Activated T-cell treated with anti-CD3 and anti-CD28 coated beads, Interleukin-2, amount 50 U/mL, for 72 hours (primary cell): ENCODE measurements around the gene VRK2. TPM values are rescaled to one million over a fixed set of nuclear protein-coding genes. Genes with fewer than 3 reads are reported as not detected.
"Not testable (repeated sequence)": the region's sequence is repeated elsewhere in the genome, so short reads cannot be mapped to it uniquely, and the experiment has no call there.

Experiments used
- ATAC-seq, 2 donors: fragments of 150-1000 bp; cut with Tn5 transposase; replicated peaks in 1 of 2; 2 replicates each; pipeline ENCODE4 v1.10.0; 2021; ENCODE audit warnings: moderate library complexity in 2 of 2, mild to moderate bottlenecking in 1 of 2
- DNase-seq, 2 donors: peaks; one replicate each; pipeline ENCODE4 v3.0.0; 2021 to 2022; ENCODE audit warnings: mixed read lengths in 1 of 2
- H3K27ac Mint-ChIP-seq: one replicate; pipeline ENCODE4 v1.8.0; 2022; ENCODE audit warnings: mild to moderate bottlenecking, moderate library complexity, mixed read lengths
- H3K27me3 Mint-ChIP-seq: one replicate; pipeline ENCODE4 v1.8.0; 2022; ENCODE audit warnings: low read depth, mixed read lengths
- H3K36me3 Mint-ChIP-seq, 2 donors: one replicate each; pipeline ENCODE4 v1.8.0; 2022; ENCODE audit warnings: mixed read lengths in 2 of 2, mild to moderate bottlenecking in 1 of 2; ENCODE audit not compliant: insufficient read depth in 2 of 2
- H3K4me1 Mint-ChIP-seq: one replicate; pipeline ENCODE4 v1.8.0; 2022; ENCODE audit warnings: low read depth, mixed read lengths
- H3K4me3 Mint-ChIP-seq, 2 donors: one replicate each; pipeline ENCODE4 v1.8.0; 2022; ENCODE audit warnings: mild to moderate bottlenecking in 2 of 2, mixed read lengths in 2 of 2, moderate library complexity in 2 of 2
- H3K9me3 Mint-ChIP-seq, 2 donors: one replicate each; pipeline ENCODE4 v1.8.0; 2022; ENCODE audit warnings: mixed read lengths in 2 of 2
- total RNA-seq, 2 donors: library from RNA; stranded (reverse); gene quantifications; one replicate each; pipeline ENCODE4 v1.2.3, GENCODE V29; 2022

Gene VRK2
- total RNA-seq, 2 donors from 2014 or later, result 22.9 to 24.5 TPM

DNA sequence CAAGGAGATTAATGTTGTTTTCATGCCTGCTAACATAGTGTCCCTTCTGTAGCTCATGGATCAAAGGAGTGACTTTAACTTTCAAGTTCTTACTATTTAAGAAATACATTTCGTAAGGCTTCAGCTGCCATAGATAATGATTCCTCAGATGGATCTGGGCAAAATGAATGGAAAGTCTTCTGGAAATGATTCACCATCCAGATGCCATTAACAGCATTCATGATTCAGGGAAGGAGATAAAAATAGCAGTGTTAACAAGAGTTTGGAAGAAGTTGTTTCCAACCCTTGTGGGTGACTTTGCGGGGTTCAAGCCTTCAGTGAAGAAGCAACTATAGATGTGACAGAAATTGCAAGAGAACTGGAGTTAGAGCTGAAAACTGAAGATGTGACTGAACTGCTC, 17.0 kb downstream of the VRK2 start:
- Mint-ChIP-seq H3K27me3 (no peaks in the 10 kb centered on the region), H3K4me1 (peaks cover 25% of the 10 kb centered on the region), H3K4me3 (peak overlapping the region in 1 of 2 donors; percentile 50), H3K36me3 (peaks cover 3 to 7% of the 10 kb centered on the region in 2 donors), H3K27ac (peak overlapping the region; percentile 14), H3K9me3 (peaks cover 0 to 4% of the 10 kb centered on the region in 2 donors)
- ATAC-seq, result peak; percentile 21 to 24
- DNase-seq, result no peak

DNA sequence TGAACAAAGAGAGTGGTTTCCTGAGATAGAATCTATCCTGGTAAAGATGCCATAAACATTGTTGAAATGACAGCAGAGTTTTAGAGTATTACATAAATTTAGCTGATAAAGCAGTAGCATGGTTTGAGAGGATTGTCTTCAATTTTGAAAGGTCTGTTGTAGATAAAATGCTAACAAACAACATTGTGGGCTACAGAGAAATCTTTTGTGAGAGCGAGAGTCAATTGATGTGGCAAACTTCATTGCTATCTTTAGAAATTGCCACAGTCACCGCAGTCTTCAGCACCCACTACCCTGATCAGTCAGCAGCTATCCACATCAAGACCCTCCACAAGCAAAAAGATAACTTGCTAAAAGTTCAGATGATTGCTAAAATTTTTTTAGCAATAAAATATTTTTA, 17.5 kb downstream of the VRK2 start:
- peaks cover 6 to 7% of the 10 kb centered on the region in 2 donors for H3K36me3 Mint-ChIP-seq
- H3K27me3 Mint-ChIP-seq, result no peaks in the 10 kb centered on the region
- peak in 1 of 2 donors; percentile 17 for DNase-seq
- peak overlapping the region in 1 of 2 donors; percentile 50 for H3K4me3 Mint-ChIP-seq
- H3K4me1 Mint-ChIP-seq, result peaks cover 25% of the 10 kb centered on the region
- H3K27ac Mint-ChIP-seq, result peak overlapping the region; percentile 14
- H3K9me3 Mint-ChIP-seq, result peaks cover 0 to 4% of the 10 kb centered on the region in 2 donors
- ATAC-seq, result peak; percentile 56 to 86

DNA sequence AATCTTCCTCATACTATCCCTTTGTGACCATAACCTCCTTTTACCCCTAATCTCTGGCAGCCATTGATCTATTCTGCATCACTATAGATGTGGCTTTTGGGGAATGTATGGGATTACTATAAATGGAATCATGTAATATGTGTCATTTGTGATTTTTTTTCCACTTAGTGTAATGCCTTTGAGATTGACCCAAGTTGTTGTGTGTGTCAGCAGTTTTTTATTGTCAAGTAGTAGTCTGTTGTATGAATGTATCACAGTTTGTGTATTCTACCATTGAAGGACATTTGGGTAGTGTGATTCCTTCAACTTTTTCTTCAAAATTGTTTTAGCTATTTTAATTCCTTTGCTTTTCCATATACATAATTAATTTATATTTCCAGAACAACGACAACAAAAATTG, 18.6 kb downstream of the VRK2 start:
- Mint-ChIP-seq H3K4me1 (peaks cover 25% of the 10 kb centered on the region), H3K4me3 (no peak overlapping the region), H3K27ac (no peak overlapping the region), H3K36me3 (peaks cover 7 to 11% of the 10 kb centered on the region in 2 donors), H3K27me3 (no peaks in the 10 kb centered on the region), H3K9me3 (peaks cover 0 to 4% of the 10 kb centered on the region in 2 donors)
- no peak for ATAC-seq
- no peak for DNase-seq

DNA sequence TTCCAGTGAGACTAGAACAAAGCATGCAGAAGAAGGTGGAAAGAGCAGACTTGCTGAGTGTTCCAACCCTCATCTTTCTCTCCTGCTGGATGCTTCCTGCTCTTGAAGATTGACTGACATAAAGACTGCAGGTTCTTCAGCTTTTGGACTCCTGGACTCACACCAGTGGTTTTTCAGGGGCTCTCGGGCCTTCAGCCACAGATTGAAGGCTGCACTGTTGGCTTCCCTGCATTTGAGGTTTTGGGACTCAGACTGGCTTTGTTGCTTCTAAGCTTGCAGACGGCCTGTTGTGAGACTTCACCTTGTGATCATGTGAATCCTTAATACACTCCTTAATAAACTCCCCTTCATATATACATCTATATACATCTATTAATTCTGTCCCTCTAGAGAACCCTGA, 20.4 kb downstream of the VRK2 start:
- Mint-ChIP-seq H3K9me3 (peaks cover 0 to 4% of the 10 kb centered on the region in 2 donors), H3K27ac (no peak overlapping the region), H3K4me3 (no peak overlapping the region), H3K36me3 (peaks cover 9 to 13% of the 10 kb centered on the region in 2 donors), H3K27me3 (no peaks in the 10 kb centered on the region), H3K4me1 (peaks cover 26% of the 10 kb centered on the region)
- DNase-seq (no peak), ATAC-seq (no peak)

DNA sequence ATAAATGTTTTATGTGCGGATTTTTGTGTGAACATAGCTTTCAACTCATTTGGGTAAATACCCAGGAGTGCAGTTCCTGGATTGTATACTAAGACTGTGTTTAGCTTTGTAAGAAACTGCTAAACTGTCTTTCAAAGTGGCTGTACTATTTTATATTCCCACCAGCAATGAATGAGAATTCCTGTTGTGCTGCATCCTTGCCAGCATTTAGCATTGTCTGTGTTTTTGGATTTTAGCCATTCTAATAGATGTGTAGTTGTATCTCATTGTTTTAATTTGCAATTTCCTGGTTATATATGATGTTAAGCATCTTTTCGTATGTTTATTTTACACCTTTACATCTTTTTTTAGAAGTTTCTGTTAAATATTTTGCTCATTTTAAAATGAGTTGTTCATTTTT, 24.2 kb downstream of the VRK2 start:
- H3K4me3 Mint-ChIP-seq, result no peak overlapping the region
- H3K27ac Mint-ChIP-seq, result no peak overlapping the region
- ATAC-seq (no peak), DNase-seq (no peak)
- H3K4me1 Mint-ChIP-seq, result peaks cover 23% of the 10 kb centered on the region
- peaks cover 0 to 9% of the 10 kb centered on the region in 2 donors for H3K9me3 Mint-ChIP-seq
- H3K27me3 Mint-ChIP-seq, result no peaks in the 10 kb centered on the region
- H3K36me3 Mint-ChIP-seq, result peaks cover 11 to 13% of the 10 kb centered on the region in 2 donors

DNA sequence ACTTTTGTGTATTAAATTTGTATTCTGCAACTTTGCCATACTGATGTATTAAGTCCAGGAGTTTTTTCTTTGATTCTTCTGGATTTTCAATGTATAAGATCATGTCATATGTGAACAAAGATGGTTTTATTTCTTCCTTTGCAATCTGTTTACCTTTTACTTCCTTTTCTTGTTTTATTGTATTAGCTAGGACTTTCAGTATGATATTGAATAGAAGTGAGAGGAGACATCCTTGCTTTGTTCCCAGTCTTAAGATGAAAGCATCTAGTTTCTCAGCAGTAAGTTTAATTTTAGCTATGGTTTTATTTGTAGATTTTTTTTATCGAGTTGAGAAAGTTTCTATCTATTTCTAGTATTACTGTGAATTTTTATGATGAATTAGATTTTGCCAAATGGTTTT, 25.5 kb downstream of the VRK2 start:
- Mint-ChIP-seq H3K27me3 (no peaks in the 10 kb centered on the region), H3K4me1 (peaks cover 15% of the 10 kb centered on the region), H3K36me3 (peaks cover 11 to 13% of the 10 kb centered on the region in 2 donors), H3K27ac (no peak overlapping the region), H3K9me3 (peaks cover 0 to 9% of the 10 kb centered on the region in 2 donors), H3K4me3 (no peak overlapping the region)
- ATAC-seq, result no peak
- DNase-seq, result no peak

DNA sequence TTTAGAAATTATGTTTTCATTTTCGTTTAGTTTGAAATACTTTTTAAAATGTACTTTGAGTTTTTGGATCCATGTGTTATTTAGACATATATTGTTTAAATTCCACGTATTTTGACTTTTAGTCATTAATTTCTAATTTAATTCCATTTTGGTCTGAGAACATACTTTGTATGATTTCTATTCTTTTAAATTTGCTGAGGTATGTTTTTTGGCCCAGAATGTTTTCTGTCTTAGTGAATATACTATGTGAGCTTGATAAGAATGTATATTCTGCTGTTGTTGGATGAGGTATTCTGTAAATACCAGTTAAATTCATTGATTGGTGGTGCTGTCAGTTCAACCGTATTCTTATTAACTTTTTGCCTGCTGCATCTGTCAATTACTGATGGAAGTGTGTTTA, 26.4 kb downstream of the VRK2 start:
- Mint-ChIP-seq H3K27me3 (no peaks in the 10 kb centered on the region), H3K27ac (no peak overlapping the region), H3K36me3 (peaks cover 13 to 16% of the 10 kb centered on the region in 2 donors), H3K4me1 (peaks cover 15% of the 10 kb centered on the region), H3K4me3 (no peak overlapping the region), H3K9me3 (peaks cover 0 to 9% of the 10 kb centered on the region in 2 donors)
- ATAC-seq (no peak), DNase-seq (no peak)

DNA sequence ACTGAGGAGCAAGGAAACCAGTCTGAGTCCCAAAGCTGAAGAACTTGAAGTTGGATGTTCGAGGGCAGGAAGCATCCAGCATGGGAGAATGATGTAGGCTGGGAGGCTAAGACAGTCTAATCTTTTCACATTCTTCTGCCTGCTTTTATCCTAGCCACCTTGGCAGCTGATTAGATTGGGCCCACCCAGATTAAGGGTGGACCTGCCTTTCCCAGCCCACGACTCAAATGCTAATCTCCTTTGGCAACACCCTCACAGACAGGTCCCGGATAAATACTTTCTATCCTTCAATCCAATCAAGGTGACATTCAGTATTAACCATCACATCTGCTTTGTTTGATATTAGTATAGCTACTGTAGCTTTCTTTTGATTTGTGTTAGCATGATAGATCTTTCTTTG, 27.1 kb downstream of the VRK2 start:
- H3K27ac Mint-ChIP-seq, result no peak overlapping the region

DNA sequence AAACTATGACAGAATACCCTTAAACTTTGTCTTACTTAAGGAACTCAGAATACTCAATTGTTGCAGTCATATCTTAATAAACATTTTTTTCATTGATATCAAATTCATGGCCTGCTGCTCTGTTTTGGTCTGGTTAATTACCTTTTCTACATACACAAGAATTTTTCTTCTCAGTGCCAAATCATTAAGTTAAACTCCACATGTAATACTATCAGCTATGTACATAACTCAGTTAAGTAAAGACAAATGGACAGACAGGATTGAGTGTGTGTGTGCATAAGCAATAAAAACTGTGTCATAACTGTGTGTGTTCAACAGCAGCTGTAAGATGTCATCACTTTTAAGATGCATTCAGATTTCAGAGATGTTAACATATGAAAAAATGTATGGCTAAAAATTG, 34.4 kb downstream of the VRK2 start:
- H3K4me3 Mint-ChIP-seq, result no peak overlapping the region
- peaks cover 3 to 4% of the 10 kb centered on the region in 2 donors for H3K36me3 Mint-ChIP-seq
- H3K4me1 Mint-ChIP-seq, result no peaks in the 10 kb centered on the region
- ATAC-seq, result no peak
- H3K27me3 Mint-ChIP-seq, result no peaks in the 10 kb centered on the region
- no peak overlapping the region for H3K27ac Mint-ChIP-seq
- DNase-seq, result no peak
- no peaks in the 10 kb centered on the region for H3K9me3 Mint-ChIP-seq

More for the DNA sequence above, 27.1 kb downstream of the VRK2 start:
- DNase-seq (no peak), ATAC-seq (no peak)
- Mint-ChIP-seq H3K36me3 (peaks cover 7 to 12% of the 10 kb centered on the region in 2 donors), H3K9me3 (peaks cover 0 to 5% of the 10 kb centered on the region in 2 donors), H3K4me3 (no peak overlapping the region), H3K4me1 (peaks cover 15% of the 10 kb centered on the region), H3K27me3 (no peaks in the 10 kb centered on the region)

DNA sequence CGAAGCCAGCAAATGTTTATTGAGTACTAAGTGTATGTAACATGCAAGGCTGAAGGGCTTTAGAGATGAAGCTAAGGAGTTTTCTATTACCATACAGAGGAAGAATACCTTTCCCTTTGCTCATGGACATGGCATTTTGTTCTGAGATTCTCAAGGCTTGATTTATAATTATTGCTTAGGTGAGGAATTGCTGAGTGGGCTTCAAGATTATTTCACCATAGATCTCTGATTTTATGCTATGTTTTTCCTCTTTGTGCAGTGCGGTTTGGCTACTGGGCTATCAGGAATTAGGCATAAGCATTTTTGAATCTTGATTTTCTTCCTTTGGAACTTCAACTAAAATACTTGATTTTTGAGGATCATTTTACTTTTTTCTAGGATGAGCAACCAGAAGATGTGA, 42.5 kb downstream of the VRK2 start:
- Mint-ChIP-seq H3K27me3 (no peaks in the 10 kb centered on the region), H3K36me3 (peaks cover 9 to 18% of the 10 kb centered on the region in 2 donors), H3K9me3 (no peaks in the 10 kb centered on the region), H3K27ac (no peak overlapping the region), H3K4me1 (peaks cover 5% of the 10 kb centered on the region), H3K4me3 (no peak overlapping the region)
- no peak for DNase-seq
- ATAC-seq, result no peak

DNA sequence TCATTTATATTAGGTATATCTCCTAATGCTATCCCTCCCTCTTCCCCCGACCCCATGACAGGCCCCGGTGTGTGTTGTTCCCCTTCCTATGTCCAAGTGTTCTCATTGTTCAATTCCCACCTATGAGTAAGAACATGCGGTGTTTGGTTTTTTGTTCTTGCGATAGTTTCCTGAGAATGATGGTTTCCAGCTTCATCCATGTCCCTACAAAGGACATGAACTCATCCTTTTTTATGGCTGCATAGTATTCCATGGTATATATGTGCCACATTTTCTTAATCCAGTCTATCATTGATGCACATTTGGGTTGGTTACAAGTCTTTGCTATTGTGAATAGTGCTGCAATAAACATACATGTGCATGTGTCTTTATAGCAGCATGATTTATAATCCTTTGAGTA, 46.2 kb downstream of the VRK2 start:
- H3K4me3 Mint-ChIP-seq, H3K27me3 Mint-ChIP-seq, H3K9me3 Mint-ChIP-seq, DNase-seq, ATAC-seq, H3K4me1 Mint-ChIP-seq, H3K27ac Mint-ChIP-seq: not testable (repeated sequence)
- peaks cover 13 to 26% of the 10 kb centered on the region in 2 donors for H3K36me3 Mint-ChIP-seq

DNA sequence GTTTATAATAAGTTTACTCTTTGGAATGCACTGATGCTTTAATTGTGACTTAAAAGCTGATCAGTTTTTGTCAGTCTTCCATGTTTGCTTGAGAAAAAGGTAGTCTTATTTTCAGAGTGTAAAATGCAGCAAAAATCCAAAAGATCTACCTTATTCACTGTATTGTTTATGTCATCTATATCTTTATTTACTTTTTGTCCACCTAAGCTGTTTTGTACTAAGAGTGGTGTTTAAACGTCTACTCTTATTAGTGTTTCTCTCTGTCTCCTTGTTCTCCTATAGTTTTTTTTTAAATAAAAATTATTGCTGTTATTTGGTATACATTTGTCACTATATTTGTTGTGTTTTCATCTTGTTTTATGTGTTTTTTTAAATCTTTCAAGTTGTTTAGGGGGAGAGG, 50.4 kb downstream of the VRK2 start:
- H3K9me3 Mint-ChIP-seq, result peaks cover 0 to 2% of the 10 kb centered on the region in 2 donors
- ATAC-seq (no peak), DNase-seq (no peak)
- no peak overlapping the region for H3K27ac Mint-ChIP-seq
- H3K4me3 Mint-ChIP-seq, result no peak overlapping the region
- no peaks in the 10 kb centered on the region for H3K27me3 Mint-ChIP-seq
- peaks cover 11% of the 10 kb centered on the region for H3K4me1 Mint-ChIP-seq
- H3K36me3 Mint-ChIP-seq, result peaks cover 10 to 11% of the 10 kb centered on the region in 2 donors

DNA sequence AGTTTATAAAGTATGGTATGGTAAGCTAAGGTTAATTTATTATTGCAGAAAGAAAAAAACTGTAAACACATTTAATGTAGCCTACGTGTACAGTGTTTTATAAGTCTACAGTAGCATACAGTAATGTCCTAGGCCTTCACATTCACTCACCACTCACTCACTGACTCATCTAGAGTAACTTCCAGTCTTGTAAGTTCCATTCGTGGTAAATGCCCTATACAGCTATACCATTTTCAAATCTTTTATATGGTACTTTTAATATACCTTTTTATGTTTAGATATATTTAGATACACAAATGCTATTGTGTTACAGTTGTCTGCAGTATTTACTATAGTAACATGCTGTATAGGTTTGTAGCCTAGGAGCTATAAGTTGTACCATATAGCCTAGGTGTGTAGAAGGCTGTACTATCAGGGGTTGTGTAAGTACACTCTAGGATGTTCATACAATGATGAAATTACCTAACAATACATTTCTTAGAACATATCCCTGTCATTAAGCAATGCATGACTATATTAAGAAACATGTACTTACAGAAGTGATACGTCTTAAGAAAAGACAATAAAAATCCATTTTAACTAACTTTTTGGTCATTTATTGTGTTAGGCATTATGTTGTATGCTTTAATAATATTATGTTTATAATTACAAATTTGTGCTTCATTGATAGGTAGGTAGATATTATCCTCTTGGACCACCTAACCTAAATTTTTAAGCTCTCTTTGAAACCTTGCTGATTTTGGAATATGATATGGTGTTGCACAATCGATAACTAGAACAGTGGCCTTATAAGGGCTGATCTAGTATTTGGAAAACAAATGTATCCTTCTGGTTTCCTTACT, 51.9 kb downstream of the VRK2 start:
- no peak for ATAC-seq
- Mint-ChIP-seq H3K4me3 (no peak overlapping the region), H3K36me3 (peaks cover 6 to 8% of the 10 kb centered on the region in 2 donors), H3K9me3 (peaks cover 0 to 2% of the 10 kb centered on the region in 2 donors), H3K27ac (no peak overlapping the region), H3K4me1 (peaks cover 6% of the 10 kb centered on the region), H3K27me3 (no peaks in the 10 kb centered on the region)
- no peak for DNase-seq
